DND-41 (cell line): ENCODE measurements around the gene CIRBP.

Experiments used
- EZH2 ChIP-seq: IDR thresholded peaks from 3 replicates; pipeline ENCODE4 v1.6.1; 2012; ENCODE audit warnings: borderline replicate concordance, low read depth, mild to moderate bottlenecking, moderate library complexity, low read length, inconsistent platforms; ENCODE audit not compliant: severe bottlenecking
- TF ChIP-seq, protein P1 (sequence below): IDR thresholded peaks from 2 replicates; pipeline ENCODE4 v1.5.1; 2012; ENCODE audit warnings: borderline replicate concordance, low read length, moderate library complexity, mild to moderate bottlenecking; ENCODE audit not compliant: poor library complexity, severe bottlenecking; ENCODE audit errors: extremely low read depth

DNA sequence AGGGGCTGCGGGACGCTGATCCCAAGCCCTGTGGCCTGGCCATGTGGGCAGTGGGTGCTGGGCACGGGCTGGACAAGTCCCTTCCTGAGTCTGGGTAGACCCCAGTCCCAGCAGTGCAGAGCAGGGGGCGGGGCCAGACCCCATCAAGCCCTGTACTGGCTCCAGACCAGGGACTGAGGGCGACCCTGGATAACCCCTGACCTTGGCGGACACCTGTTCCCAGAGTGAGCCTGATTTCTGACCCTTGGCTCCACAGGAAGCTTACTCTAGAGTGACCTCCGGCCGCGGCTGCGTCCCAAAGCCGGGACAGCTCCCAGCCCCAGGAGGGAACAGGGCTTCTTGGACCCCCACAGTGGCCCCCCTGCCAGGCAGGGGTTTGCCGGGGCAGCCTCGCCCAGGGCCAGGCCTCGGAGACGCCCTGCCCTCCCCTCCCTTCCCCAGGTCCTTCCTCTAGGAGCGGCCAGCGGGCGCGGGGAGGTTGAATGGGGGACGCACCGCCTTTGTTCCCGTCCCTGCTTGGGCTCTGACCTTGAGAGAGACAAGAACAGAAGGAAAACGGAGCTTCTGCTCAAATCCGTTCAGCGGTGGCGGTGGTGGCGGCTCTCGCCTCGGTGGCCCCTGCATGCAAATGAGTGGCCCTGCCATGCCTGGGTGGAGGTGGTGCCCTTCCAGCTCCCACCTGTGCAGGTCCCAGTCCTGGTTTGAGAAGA is 14.2 kb downstream of the CIRBP start:
- TF ChIP-seq, protein P1, sequence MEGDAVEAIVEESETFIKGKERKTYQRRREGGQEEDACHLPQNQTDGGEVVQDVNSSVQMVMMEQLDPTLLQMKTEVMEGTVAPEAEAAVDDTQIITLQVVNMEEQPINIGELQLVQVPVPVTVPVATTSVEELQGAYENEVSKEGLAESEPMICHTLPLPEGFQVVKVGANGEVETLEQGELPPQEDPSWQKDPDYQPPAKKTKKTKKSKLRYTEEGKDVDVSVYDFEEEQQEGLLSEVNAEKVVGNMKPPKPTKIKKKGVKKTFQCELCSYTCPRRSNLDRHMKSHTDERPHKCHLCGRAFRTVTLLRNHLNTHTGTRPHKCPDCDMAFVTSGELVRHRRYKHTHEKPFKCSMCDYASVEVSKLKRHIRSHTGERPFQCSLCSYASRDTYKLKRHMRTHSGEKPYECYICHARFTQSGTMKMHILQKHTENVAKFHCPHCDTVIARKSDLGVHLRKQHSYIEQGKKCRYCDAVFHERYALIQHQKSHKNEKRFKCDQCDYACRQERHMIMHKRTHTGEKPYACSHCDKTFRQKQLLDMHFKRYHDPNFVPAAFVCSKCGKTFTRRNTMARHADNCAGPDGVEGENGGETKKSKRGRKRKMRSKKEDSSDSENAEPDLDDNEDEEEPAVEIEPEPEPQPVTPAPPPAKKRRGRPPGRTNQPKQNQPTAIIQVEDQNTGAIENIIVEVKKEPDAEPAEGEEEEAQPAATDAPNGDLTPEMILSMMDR: no peak
- no peak for TF ChIP-seq EZH2
